ENCODE data around the gene CUL7.

CUL7 gene

GRCh38 chr6:43036712-43037111 lies 16.9 kb downstream of the CUL7 start:
- no peak for DNase-seq (ENCODE audit: low read depth)
- H3K4me3 ChIP-seq (ENCODE audit: low read depth, low read length), result no peak overlapping the region
- TF ChIP-seq CTCF (IDR thresholded peaks at IDR 0.05; ENCODE audit: control insufficient read depth, extremely low read depth, insufficient read depth), result no peak

- H3K4me3 ChIP-seq (ENCODE audit: low read depth, low read length), result no peak overlapping the region
- no peak for DNase-seq (ENCODE audit: low read depth)
- no peak for TF ChIP-seq CTCF (IDR thresholded peaks at IDR 0.05; ENCODE audit: control insufficient read depth, extremely low read depth, insufficient read depth)
Measured at GRCh38 chr6:43035495-43036194, 18.0 kb downstream of the CUL7 start.

GRCh38 chr6:43034190-43034525 lies 19.5 kb downstream of the CUL7 start:
- TF ChIP-seq CTCF (IDR thresholded peaks at IDR 0.05; ENCODE audit: control insufficient read depth, extremely low read depth, insufficient read depth), result no peak
- no peak overlapping the region for H3K4me3 ChIP-seq (ENCODE audit: low read depth, low read length)
- no peak for DNase-seq (ENCODE audit: low read depth)

- no peak overlapping the region for H3K4me3 ChIP-seq (ENCODE audit: low read depth, low read length)
- no peak for DNase-seq (ENCODE audit: low read depth)
- TF ChIP-seq CTCF (IDR thresholded peaks at IDR 0.05; ENCODE audit: control insufficient read depth, extremely low read depth, insufficient read depth), result no peak
Measured at GRCh38 chr6:43033496-43034189, 20.0 kb downstream of the CUL7 start.

- DNase-seq (ENCODE audit: low read depth), result no peak
- no peak for TF ChIP-seq CTCF (IDR thresholded peaks at IDR 0.05; ENCODE audit: control insufficient read depth, extremely low read depth, insufficient read depth)
- no peak overlapping the region for H3K4me3 ChIP-seq (ENCODE audit: low read depth, low read length)
Measured at GRCh38 chr6:43032326-43032725, 21.3 kb downstream of the CUL7 start.

- H3K4me3 ChIP-seq (ENCODE audit: low read depth, low read length), result no peak overlapping the region
- no peak for TF ChIP-seq CTCF (IDR thresholded peaks at IDR 0.05; ENCODE audit: control insufficient read depth, extremely low read depth, insufficient read depth)
- no peak for DNase-seq (ENCODE audit: low read depth)
Measured at GRCh38 chr6:43029120-43029519, 24.5 kb downstream of the CUL7 start.

- no peak for DNase-seq (ENCODE audit: low read depth)
- TF ChIP-seq CTCF (IDR thresholded peaks at IDR 0.05; ENCODE audit: control insufficient read depth, extremely low read depth, insufficient read depth), result no peak
- no peak overlapping the region for H3K4me3 ChIP-seq (ENCODE audit: low read depth, low read length)
Measured at GRCh38 chr6:43026365-43026764, 27.3 kb downstream of the CUL7 start.
